Mesenchymal stem cell (in vitro differentiated cells and primary cell): ENCODE data around the gene SYT9.

Experiments
- DNase-seq: peaks from one replicate; pipeline ENCODE4 v3.0.0-alpha.2; 2013
- H2AFZ ChIP-seq: one replicate; pipeline ENCODE4 v1.6.1; 2013; ENCODE audit warnings: low read depth, mild to moderate bottlenecking, control low read depth, inconsistent platforms, low read length, moderate library complexity
- H2AK5ac ChIP-seq: 2 replicates; pipeline ENCODE4 v1.6.1; 2013; ENCODE audit warnings: low read length, moderate library complexity, mild to moderate bottlenecking, inconsistent platforms; ENCODE audit not compliant: severe bottlenecking
- H2BK120ac ChIP-seq: one replicate; pipeline ENCODE4 v1.6.1; 2013; ENCODE audit warnings: low read depth, mild to moderate bottlenecking, inconsistent platforms, low read length, moderate library complexity
- H2BK12ac ChIP-seq, 2 experiments: one replicate each; pipeline ENCODE4 v1.6.1; 2013; ENCODE audit warnings: inconsistent platforms in 2 of 2, low read length in 2 of 2, mild to moderate bottlenecking in 2 of 2, moderate library complexity in 2 of 2, control low read depth in 1 of 2
- H2BK15ac ChIP-seq: one replicate; pipeline ENCODE4 v1.6.1; 2013; ENCODE audit warnings: mild to moderate bottlenecking, low read depth, inconsistent platforms; ENCODE audit not compliant: poor library complexity, severe bottlenecking
- H2BK5ac ChIP-seq: 2 replicates; pipeline ENCODE4 v1.6.1; 2013; ENCODE audit warnings: low read depth, mild to moderate bottlenecking, low read length, control low read depth, inconsistent platforms; ENCODE audit not compliant: poor library complexity, severe bottlenecking
- H3K14ac ChIP-seq, 2 experiments: one replicate each; pipeline ENCODE4 v1.6.1; 2013; ENCODE audit warnings: inconsistent platforms in 2 of 2, low read length in 2 of 2, control low read depth in 1 of 2, mild to moderate bottlenecking in 1 of 2, moderate library complexity in 1 of 2
- H3K18ac ChIP-seq, 2 experiments: one replicate each; pipeline ENCODE4 v1.6.1; 2013; ENCODE audit warnings: inconsistent platforms in 2 of 2, low read length in 2 of 2, control low read depth in 1 of 2, low read depth in 1 of 2, mild to moderate bottlenecking in 1 of 2
- H3K23ac ChIP-seq, 2 experiments: one replicate each; pipeline ENCODE4 v1.6.1; 2013; ENCODE audit warnings: inconsistent platforms in 2 of 2, low read length in 2 of 2, mild to moderate bottlenecking in 2 of 2, moderate library complexity in 2 of 2, control low read depth in 1 of 2
- H3K27ac ChIP-seq: 2 replicates; pipeline ENCODE4 v1.5.1; 2013; ENCODE audit warnings: mild to moderate bottlenecking, moderate library complexity, low read length, control low read depth, inconsistent platforms; ENCODE audit not compliant: poor library complexity, severe bottlenecking
- H3K27me3 ChIP-seq, 2 experiments: 2 replicates each; pipeline versions ENCODE4 v1.6.1 to v1.7.0; 2013; ENCODE audit warnings: low read length in 2 of 2, mild to moderate bottlenecking in 2 of 2, moderate library complexity in 2 of 2, control low read depth in 1 of 2, inconsistent platforms in 1 of 2; ENCODE audit not compliant: control insufficient read depth in 1 of 2, insufficient read depth in 1 of 2
- H3K36me3 ChIP-seq, 2 experiments: 2 replicates each; pipeline versions ENCODE4 v1.6.1 to v1.7.0; 2013; ENCODE audit warnings: low read length in 2 of 2, control low read depth in 1 of 2, inconsistent platforms in 1 of 2, low read depth in 1 of 2, mild to moderate bottlenecking in 1 of 2; ENCODE audit not compliant: insufficient read depth in 2 of 2, control insufficient read depth in 1 of 2
- H3K4ac ChIP-seq, 2 experiments: one replicate each; pipeline ENCODE4 v1.6.1; 2013; ENCODE audit warnings: inconsistent platforms in 2 of 2, low read length in 2 of 2, mild to moderate bottlenecking in 2 of 2, moderate library complexity in 2 of 2, control low read depth in 1 of 2, low read depth in 1 of 2
- H3K4me1 ChIP-seq: 2 replicates; pipeline ENCODE4 v1.6.1; 2013; ENCODE audit warnings: low read depth, low read length, control low read depth; ENCODE audit not compliant: control insufficient read depth, insufficient read depth
- H3K4me2 ChIP-seq: 2 replicates; pipeline ENCODE4 v1.6.1; 2013; ENCODE audit warnings: low read length, mild to moderate bottlenecking, inconsistent platforms; ENCODE audit not compliant: poor library complexity, severe bottlenecking
- H3K4me3 ChIP-seq, 2 experiments: 2 replicates each; pipeline versions ENCODE4 v1.5.1 to v1.7.0; 2013; ENCODE audit warnings: low read length in 2 of 2, mild to moderate bottlenecking in 2 of 2, control low read depth in 1 of 2, low read depth in 1 of 2; ENCODE audit not compliant: insufficient read depth in 1 of 2
- H3K79me1 ChIP-seq: replicated peaks from 2 replicates; pipeline ENCODE4 v1.6.1; 2013; ENCODE audit warnings: mild to moderate bottlenecking, control low read depth, low read length, inconsistent platforms; ENCODE audit not compliant: poor library complexity, severe bottlenecking
- H3K9ac ChIP-seq: 2 replicates; pipeline ENCODE4 v1.7.0; 2013; ENCODE audit warnings: mild to moderate bottlenecking, low read length, moderate library complexity
- H3K9me3 ChIP-seq: 2 replicates; pipeline ENCODE4 v1.7.0; 2013; ENCODE audit warnings: mild to moderate bottlenecking, low read length; ENCODE audit not compliant: control insufficient read depth
- H4K8ac ChIP-seq: one replicate; pipeline ENCODE4 v1.6.1; 2013; ENCODE audit warnings: inconsistent platforms, mild to moderate bottlenecking, low read length, moderate library complexity
- H4K91ac ChIP-seq: one replicate; pipeline ENCODE4 v1.6.1; 2013; ENCODE audit warnings: mild to moderate bottlenecking, low read length, inconsistent platforms
- WGBS: methylation state at CpG from one replicate; pipeline ENCODE4 v1.1.7; 2013; ENCODE audit warnings: mixed read lengths; 5-methylcytosine and 5-hydroxymethylcytosine counted together

The SYT9 gene

DNA sequence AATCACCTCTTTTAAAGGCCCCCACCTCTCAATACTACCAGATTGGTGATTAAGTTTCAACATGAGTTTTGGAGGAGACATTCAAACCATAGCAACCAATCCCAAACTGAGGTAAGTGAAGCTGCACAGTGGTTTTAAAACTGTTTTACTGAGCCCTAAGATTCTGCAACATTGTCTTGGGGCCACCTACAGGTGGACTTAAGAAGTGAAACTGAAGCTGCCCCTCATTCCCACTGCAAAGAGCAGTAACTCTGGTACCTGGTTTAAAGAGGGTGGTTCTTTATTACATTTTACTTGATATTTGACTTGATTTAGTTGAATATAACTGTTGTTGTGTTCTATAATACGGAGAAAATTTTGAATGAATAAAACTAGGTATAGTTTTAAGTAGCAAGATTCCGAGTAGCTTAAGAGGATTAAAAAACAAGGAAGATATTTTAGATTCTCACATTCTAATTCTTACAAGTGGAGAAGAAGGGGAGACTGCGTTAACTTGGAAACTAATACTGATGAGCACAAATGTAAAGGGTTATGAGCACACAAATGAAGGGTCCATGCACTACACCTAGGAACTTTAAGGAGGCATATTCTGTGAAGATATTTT is 26.7 kb downstream of the SYT9 start:
- H2BK5ac ChIP-seq: no peak overlapping the region
- H4K91ac ChIP-seq: no peak overlapping the region
- no peak overlapping the region for H2BK120ac ChIP-seq
- H2AFZ ChIP-seq: no peak overlapping the region
- H3K9ac ChIP-seq: no peak overlapping the region
- no peak overlapping the region for H3K18ac ChIP-seq
- H3K36me3 ChIP-seq: no peaks in the 10 kb centered on the region
- H3K4me3 ChIP-seq: no peak overlapping the region
- H3K27ac ChIP-seq: no peak overlapping the region
- H3K79me1 ChIP-seq: no peaks in the 10 kb centered on the region
- H4K8ac ChIP-seq: no peak overlapping the region
- no peak overlapping the region for H2BK12ac ChIP-seq
- H3K14ac ChIP-seq: no peak overlapping the region
- H3K27me3 ChIP-seq: peaks cover 4 to 21% of the 10 kb centered on the region in 2 experiments
- 37% methylated on average over 2 of the region's 3 CpGs for WGBS
- no peak overlapping the region for H3K4ac ChIP-seq
- H3K4me1 ChIP-seq: no peaks in the 10 kb centered on the region
- no peaks in the 10 kb centered on the region for H3K9me3 ChIP-seq
- peak; percentile 16 for DNase-seq
- H2AK5ac ChIP-seq: no peak overlapping the region
- H3K23ac ChIP-seq: no peak overlapping the region
- no peak overlapping the region for H3K4me2 ChIP-seq
- H2BK15ac ChIP-seq: no peak overlapping the region

DNA sequence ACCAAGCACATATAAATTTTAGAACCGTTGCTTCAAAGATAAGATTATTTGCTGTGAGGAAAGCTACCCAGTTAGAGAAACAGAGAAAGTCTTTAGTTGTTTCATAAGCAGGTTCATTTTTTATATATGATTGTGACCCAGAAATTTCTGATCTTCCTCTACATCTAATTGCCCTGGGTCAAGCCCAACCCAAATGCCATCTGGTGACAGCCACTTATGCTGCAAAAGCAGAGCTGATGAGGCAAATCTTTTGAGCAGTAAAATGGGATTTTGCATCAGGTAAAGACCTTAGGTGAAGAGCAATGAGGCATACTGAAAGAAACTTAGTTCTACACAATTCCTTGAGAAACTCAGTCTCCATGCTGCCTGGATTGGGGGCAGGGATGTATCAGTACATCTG is 28.0 kb downstream of the SYT9 start:
- Histone ChIP-seq H3K9ac (no peak overlapping the region), H4K8ac (no peak overlapping the region), H3K4me2 (no peak overlapping the region), H3K27me3 (peaks cover 4 to 21% of the 10 kb centered on the region in 2 experiments), H2BK120ac (no peak overlapping the region), H3K36me3 (no peaks in the 10 kb centered on the region), H2BK15ac (no peak overlapping the region), H3K4me3 (no peak overlapping the region), H3K27ac (no peak overlapping the region), H3K4ac (no peak overlapping the region), H3K9me3 (no peaks in the 10 kb centered on the region), H2BK5ac (no peak overlapping the region), H2AFZ (no peak overlapping the region), H4K91ac (no peak overlapping the region), H3K4me1 (no peaks in the 10 kb centered on the region), H3K79me1 (no peaks in the 10 kb centered on the region), H3K23ac (no peak overlapping the region), H2AK5ac (no peak overlapping the region), H3K18ac (no peak overlapping the region), H3K14ac (no peak overlapping the region), H2BK12ac (no peak overlapping the region)
- WGBS: no CpG with 5 or more reads among the region's 1 CpG
- DNase-seq: no peak

DNA sequence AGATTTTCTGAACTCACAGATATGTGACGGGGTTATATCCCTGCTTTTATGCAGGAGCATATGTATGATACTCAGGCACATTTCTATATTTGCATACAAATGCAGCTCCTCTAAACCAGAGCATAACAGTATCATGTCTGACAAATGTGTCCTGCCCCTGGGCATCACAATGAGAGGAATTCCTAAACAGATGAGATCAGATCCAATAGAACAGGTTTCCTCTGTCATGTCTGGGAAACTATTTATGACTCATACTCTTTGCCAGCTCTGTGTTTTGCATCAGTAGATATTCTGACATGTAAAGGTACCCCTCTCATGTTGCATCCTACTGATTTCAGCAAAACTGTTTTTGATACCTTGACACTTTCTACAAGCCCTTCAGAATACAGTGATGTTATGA is 29.4 kb downstream of the SYT9 start:
- H3K4me3 ChIP-seq: no peak overlapping the region

DNA sequence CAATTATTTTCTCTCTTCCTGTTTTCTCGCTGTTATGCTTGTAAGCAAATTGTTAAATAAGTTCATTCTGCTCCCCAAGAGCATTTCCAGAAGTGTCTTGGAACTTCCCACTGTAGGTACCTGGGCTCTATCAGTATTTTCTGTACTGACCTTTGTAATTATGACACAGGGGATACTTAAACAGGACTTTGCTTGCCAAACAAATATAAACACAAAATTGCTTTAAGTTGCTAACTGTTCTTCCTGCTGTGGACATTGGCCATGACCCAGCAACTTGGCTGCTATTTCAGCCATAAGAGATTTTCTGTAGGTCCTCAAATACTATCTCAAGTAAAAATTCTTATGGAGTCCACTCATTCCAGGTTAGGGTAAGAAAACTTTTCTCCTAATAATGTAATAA is 30.1 kb downstream of the SYT9 start:
- no peak overlapping the region for H3K9ac ChIP-seq
- 100% methylated on average over 1 of the region's 1 CpG for WGBS
- no peak overlapping the region for H3K4ac ChIP-seq
- no peak overlapping the region for H2BK15ac ChIP-seq
- H3K27me3 ChIP-seq: peaks cover 0 to 10% of the 10 kb centered on the region in 2 experiments
- H4K91ac ChIP-seq: no peak overlapping the region
- no peaks in the 10 kb centered on the region for H3K4me1 ChIP-seq
- H3K4me3 ChIP-seq: no peak overlapping the region
- DNase-seq: no peak
- H3K18ac ChIP-seq: no peak overlapping the region
- no peak overlapping the region for H3K27ac ChIP-seq
- H4K8ac ChIP-seq: no peak overlapping the region
- no peak overlapping the region for H2BK120ac ChIP-seq
- H3K14ac ChIP-seq: no peak overlapping the region
- no peak overlapping the region for H2BK12ac ChIP-seq
- H2AK5ac ChIP-seq: no peak overlapping the region
- H3K9me3 ChIP-seq: peaks cover 7% of the 10 kb centered on the region
- no peak overlapping the region for H3K4me2 ChIP-seq
- no peaks in the 10 kb centered on the region for H3K79me1 ChIP-seq
- no peak overlapping the region for H3K23ac ChIP-seq
- no peak overlapping the region for H2AFZ ChIP-seq
- H3K36me3 ChIP-seq: no peaks in the 10 kb centered on the region
- H2BK5ac ChIP-seq: no peak overlapping the region

More for the DNA sequence above, 29.4 kb downstream of the SYT9 start:
- no peak overlapping the region for H3K23ac ChIP-seq
- H3K27me3 ChIP-seq: peaks cover 4 to 15% of the 10 kb centered on the region in 2 experiments
- peaks cover 6% of the 10 kb centered on the region for H3K9me3 ChIP-seq
- H3K14ac ChIP-seq: no peak overlapping the region
- no peak overlapping the region for H2BK12ac ChIP-seq
- H4K8ac ChIP-seq: no peak overlapping the region
- H2AK5ac ChIP-seq: no peak overlapping the region
- H2BK15ac ChIP-seq: no peak overlapping the region
- H3K79me1 ChIP-seq: no peaks in the 10 kb centered on the region
- no peak overlapping the region for H3K18ac ChIP-seq
- H3K27ac ChIP-seq: no peak overlapping the region
- H4K91ac ChIP-seq: no peak overlapping the region
- H3K4me2 ChIP-seq: no peak overlapping the region
- H2BK120ac ChIP-seq: no peak overlapping the region
- no peaks in the 10 kb centered on the region for H3K36me3 ChIP-seq
- H3K4me1 ChIP-seq: no peaks in the 10 kb centered on the region
- no peak overlapping the region for H3K9ac ChIP-seq
- H2AFZ ChIP-seq: no peak overlapping the region
- no peak overlapping the region for H2BK5ac ChIP-seq
- no peak overlapping the region for H3K4ac ChIP-seq
- DNase-seq: no peak
- 71% methylated on average over 1 of the region's 1 CpG for WGBS
